Astrocyte of the cerebellum (primary cell): ENCODE measurements around the gene SYNE2.

Source experiments
- DNase-seq: peaks from one replicate; pipeline ENCODE4 v3.0.0-alpha.2; 2011; ENCODE audit warnings: low read depth
- H3K4me3 ChIP-seq: 2 replicates; pipeline ENCODE4 v1.5.1; 2011; ENCODE audit warnings: mild to moderate bottlenecking, low read depth, low read length, moderate library complexity
- in situ Hi-C: cut with HindIII; loops from 2 replicates; pipeline ENCODE4 v1.10.0; 2017; ENCODE audit warnings: low sequenced_read_pairs
- TF ChIP-seq, protein P1 (sequence below): IDR thresholded peaks from 2 replicates; pipeline ENCODE4 v1.5.1; 2012; ENCODE audit warnings: low read length, low read depth, moderate library complexity, mild to moderate bottlenecking; ENCODE audit errors: missing control alignments

SYNE2 gene

DNA sequence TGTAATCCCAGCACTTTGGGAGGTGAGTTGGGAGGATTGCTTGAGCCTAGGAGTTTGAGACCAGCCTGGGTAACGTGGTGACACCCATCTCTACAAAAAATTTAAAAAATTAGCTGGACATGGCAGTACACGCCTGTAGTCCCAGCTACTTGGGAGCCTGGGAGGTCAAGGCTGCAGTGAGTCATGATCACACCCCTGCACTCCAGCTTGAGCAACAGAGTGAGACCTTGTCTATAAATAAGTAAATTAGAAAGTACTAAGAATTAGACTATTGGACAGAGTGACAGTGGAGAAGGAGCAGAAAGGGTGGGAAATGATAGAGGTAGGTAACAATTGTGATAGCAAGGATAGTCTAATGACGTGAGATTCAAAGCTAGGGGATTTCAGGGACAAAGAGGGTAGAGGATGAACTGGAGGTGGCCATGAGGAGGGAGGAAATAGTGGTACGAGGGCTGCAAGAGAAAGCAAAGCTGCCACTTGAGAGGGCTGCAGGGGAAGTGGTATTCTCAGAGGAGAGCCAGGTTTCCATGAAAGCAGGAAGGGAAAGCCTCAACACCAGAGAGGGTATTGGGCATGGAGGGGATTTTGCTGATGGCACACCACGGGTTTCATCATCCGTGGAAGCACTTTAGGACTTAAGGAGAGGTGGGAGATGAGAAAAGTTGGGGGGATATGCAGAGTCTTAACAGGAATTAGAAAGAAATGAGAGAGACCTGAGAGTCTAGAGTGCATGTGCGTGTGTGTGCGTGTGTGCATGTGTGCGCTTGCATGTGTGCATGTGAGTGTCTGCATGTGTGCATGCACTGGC, 85.6 kb downstream of the SYNE2 start:
- DNase-seq: no peak
- in situ Hi-C loops: no loop called here

DNA sequence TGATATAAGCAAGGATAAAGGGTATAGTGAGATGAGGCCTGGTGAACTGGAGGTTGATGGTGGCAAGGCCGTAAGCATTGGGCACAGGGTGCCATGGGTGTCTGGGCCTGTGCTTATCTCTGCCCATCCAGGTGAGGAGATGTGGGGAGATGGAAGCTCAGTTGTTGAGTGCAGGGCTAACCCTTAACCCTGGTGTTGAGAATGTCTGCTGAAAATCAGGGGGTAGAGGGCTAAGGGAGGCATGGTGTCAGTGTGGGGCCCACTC, 86.1 kb downstream of the SYNE2 start:
- DNase-seq: no peak
- H3K4me3 ChIP-seq: no peak overlapping the region
- in situ Hi-C loops: no loop called here
- TF ChIP-seq, protein P1, sequence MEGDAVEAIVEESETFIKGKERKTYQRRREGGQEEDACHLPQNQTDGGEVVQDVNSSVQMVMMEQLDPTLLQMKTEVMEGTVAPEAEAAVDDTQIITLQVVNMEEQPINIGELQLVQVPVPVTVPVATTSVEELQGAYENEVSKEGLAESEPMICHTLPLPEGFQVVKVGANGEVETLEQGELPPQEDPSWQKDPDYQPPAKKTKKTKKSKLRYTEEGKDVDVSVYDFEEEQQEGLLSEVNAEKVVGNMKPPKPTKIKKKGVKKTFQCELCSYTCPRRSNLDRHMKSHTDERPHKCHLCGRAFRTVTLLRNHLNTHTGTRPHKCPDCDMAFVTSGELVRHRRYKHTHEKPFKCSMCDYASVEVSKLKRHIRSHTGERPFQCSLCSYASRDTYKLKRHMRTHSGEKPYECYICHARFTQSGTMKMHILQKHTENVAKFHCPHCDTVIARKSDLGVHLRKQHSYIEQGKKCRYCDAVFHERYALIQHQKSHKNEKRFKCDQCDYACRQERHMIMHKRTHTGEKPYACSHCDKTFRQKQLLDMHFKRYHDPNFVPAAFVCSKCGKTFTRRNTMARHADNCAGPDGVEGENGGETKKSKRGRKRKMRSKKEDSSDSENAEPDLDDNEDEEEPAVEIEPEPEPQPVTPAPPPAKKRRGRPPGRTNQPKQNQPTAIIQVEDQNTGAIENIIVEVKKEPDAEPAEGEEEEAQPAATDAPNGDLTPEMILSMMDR: no peak

More for the DNA sequence above, 85.6 kb downstream of the SYNE2 start:
- TF ChIP-seq, protein P1: no peak
- H3K4me3 ChIP-seq: no peak overlapping the region

DNA sequence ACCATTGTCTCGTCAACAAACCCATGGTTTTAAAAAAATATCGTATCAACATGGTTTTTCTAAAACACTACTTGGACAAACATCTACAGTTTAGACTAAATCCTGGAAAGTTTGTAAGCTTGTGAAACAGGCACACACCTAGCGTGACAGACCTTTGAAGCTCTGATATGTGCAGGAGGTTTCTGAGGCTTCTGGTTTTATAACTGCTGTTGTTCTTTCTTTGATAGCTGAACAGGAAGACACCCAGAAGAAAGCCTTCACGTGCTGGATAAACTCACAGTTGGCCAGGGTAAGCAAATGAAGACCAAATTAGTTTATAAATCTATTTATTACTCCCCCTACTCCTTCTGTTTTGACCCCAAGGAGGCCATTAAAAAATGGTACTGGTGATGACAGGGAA, 87.6 kb downstream of the SYNE2 start:
- no peak for DNase-seq
- TF ChIP-seq, protein P1: no peak
- no peak overlapping the region for H3K4me3 ChIP-seq
- in situ Hi-C loops: no loop called here

DNA sequence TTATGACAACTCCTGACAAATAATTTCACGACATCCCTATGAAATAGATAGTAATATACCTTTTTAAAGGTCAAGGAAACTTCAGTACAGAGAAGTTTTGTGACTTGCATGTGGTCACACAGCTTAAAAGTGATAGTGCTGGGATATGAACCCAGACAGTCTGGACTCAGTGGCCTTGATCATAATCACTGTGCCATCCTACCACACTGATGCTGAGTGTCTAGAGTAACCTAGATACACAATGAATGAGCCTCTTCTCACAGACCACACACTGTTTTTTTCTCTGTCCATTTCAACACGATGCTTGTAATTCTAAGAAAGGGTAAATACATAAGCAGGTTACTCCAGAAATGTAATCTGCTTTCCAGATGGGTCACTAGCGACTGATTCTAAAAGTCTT, 88.2 kb downstream of the SYNE2 start:
- TF ChIP-seq, protein P1: no peak
- in situ Hi-C loops: no loop called here
- no peak overlapping the region for H3K4me3 ChIP-seq
- no peak for DNase-seq

DNA sequence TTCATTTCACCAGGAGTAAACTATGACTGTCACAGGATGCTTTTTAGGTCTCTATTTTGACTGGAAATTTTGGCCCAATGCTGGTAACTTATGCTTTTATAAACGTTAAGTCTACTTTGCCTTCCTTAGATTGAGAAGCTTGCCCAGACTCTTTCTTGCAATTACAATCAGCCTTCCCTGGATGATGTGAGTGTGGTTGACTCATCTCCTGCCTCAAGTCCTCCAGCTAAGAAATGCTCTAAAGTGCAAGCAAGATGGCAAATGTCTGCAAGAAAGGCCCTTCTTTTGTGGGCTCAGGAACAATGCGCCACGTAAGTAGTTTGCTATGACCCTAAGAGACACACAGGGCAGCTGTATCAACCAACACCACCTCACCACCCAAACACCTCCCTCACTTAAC, 96.9 kb downstream of the SYNE2 start:
- no peak for DNase-seq
- TF ChIP-seq, protein P1: no peak
- in situ Hi-C loops: loop anchor here (5.0 kb wide), 1 partner anchor 63 kb away; no protein-coding TSS in a partner anchor
- H3K4me3 ChIP-seq: no peak overlapping the region

DNA sequence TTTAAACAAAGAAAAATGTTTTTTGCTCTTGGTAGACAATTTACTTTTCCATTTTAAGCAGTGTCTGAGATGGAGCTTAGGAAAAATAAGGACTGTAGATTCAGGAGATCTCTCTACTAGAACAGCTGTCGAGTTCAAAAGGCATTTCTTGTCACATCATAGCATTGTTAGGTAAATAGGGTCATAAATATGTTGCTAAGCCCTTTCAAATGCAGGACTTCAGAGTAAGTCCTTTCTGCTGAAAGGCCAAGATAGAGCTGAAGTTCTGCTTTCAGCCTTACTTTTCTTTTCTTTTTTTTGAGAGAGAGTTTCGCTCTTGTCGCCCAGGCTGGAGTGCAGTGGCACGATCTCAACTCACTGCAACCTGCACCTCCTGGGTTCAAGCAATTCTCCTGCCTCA, 98.2 kb downstream of the SYNE2 start:
- in situ Hi-C loops: loop anchor here (5.0 kb wide), 1 partner anchor 61 kb away; no protein-coding TSS in a partner anchor
- H3K4me3 ChIP-seq: no peak overlapping the region
- DNase-seq: no peak

More for the DNA sequence above, 98.2 kb downstream of the SYNE2 start:
- TF ChIP-seq, protein P1: no peak
